SK-N-MC (cell line): ENCODE data around the gene TANC1.

Experiments
- DNase-seq: peaks from one replicate; pipeline ENCODE4 v3.0.0-alpha.2; 2011; ENCODE audit warnings: low read depth, low spot score
- H3K27ac ChIP-seq: fragments of 200-600 bp; sonication (generic); 2 replicates; pipeline ENCODE4 v1.5.1; 2016; ENCODE audit warnings: mixed run types
- H3K36me3 ChIP-seq: fragments of 200-600 bp; sonication (generic); 2 replicates; pipeline ENCODE4 v1.6.1; 2017; ENCODE audit warnings: antibody characterized with exemption, low read length, mixed read lengths; ENCODE audit not compliant: insufficient read depth
- H3K4me3 ChIP-seq: fragments of 200-600 bp; sonication (generic); 2 replicates; pipeline ENCODE4 v1.5.1; 2016
- H3K9ac ChIP-seq: fragments of 200-600 bp; sonication (generic); 2 replicates; pipeline ENCODE4 v1.8.0; 2017; ENCODE audit warnings: mixed run types, mixed read lengths; ENCODE audit not compliant: insufficient read length
- H3K9me3 ChIP-seq: fragments of 200-600 bp; sonication (generic); 2 replicates; pipeline ENCODE4 v1.6.1; 2017; ENCODE audit warnings: low read depth, mild to moderate bottlenecking, antibody characterized with exemption, low read length, moderate library complexity, mixed read lengths
- EZH2 ChIP-seq: fragments of 200-600 bp; sonication (generic); IDR thresholded peaks from one replicate; pipeline ENCODE4 v1.6.1; 2017; ENCODE audit warnings: antibody characterized with exemption
- FOXP2 ChIP-seq: optimal IDR thresholded peaks from 2 replicates; pipeline ENCODE3; 2011; ENCODE audit warnings: mild to moderate bottlenecking, moderate library complexity; ENCODE audit not compliant: insufficient read depth; ENCODE audit errors: extremely low read length, control extremely low read depth
- POLR2AphosphoS5 ChIP-seq: IDR thresholded peaks from 2 replicates; pipeline ENCODE4 v1.6.1; 2012; ENCODE audit warnings: mild to moderate bottlenecking, low read depth, low read length, borderline replicate concordance

TANC1 gene

DNA sequence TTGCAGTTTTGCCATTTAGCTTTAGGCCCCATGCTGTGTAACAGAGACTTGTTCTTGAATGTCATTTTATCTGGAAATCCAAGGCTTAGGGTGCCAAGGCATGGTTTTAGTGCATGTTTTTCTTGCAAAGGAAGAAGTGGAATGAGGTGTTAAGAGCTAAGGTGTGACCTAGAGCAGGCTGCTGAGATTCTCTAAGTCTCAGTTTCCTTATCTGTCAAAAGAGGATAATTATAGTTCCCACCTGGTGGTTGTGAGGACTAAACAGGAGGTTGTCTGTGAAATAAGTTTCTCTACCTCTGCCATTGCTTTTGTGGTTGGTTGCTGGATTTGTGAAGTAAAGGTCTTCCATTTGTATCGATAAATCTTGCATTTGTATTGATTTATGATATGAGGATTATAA, 82.0 kb downstream of the TANC1 start:
- TF ChIP-seq EZH2, result no peak
- TF ChIP-seq FOXP2, result no peak
- no peak for TF ChIP-seq POLR2AphosphoS5
- DNase-seq, result no peak
- Histone ChIP-seq H3K9me3 (no peaks in the 10 kb centered on the region), H3K4me3 (no peak overlapping the region), H3K27ac (no peak overlapping the region), H3K36me3 (no peaks in the 10 kb centered on the region), H3K9ac (no peak overlapping the region)

DNA sequence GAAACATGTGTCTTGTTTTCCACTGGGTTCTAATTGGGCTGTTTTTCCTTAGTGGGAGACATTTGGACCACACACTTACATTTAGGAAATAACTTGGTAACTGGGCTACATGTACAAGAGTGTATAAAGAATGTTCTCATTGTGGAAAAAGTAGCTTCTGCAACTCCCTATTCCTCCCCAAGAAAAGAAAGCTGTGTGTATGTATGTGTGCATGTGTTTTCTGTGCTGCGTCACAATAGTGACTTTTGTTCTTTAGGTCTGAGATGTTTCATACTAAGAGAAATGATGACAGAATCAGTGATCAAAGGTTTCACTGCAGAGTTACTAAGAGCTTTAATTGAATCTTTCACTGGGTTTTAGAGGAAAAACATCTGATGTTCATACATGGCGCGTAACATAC, 82.7 kb downstream of the TANC1 start:
- no peak overlapping the region for H3K4me3 ChIP-seq

DNA sequence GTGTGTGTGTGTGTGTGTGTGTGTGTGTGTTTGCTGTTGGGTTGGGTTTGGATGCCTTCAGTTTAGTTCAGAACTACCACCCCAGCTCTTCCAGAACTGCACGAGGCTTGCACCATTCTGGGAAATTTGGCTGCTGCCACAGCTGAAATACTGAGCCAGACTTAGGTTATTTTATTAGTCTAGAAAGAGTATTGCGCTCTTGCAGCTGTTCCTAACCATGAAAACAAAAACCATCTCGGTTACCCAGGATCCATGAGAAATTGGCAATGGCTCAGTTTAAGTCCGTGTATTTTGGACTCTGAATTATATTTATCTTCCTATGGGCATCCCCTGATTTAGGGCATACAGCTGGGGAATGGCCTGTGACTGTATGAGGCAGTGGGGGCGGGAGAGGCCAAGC, 83.2 kb downstream of the TANC1 start:
- Histone ChIP-seq H3K4me3 (no peak overlapping the region), H3K36me3 (no peaks in the 10 kb centered on the region), H3K27ac (no peak overlapping the region), H3K9ac (no peak overlapping the region), H3K9me3 (no peaks in the 10 kb centered on the region)
- DNase-seq, result no peak
- TF ChIP-seq EZH2 (no peak), POLR2AphosphoS5 (no peak), FOXP2 (no peak)

More for the DNA sequence above, 82.7 kb downstream of the TANC1 start:
- TF ChIP-seq FOXP2 (no peak), EZH2 (no peak)
- no peaks in the 10 kb centered on the region for H3K9me3 ChIP-seq
- H3K36me3 ChIP-seq, result no peaks in the 10 kb centered on the region
- DNase-seq, result no peak
- no peak overlapping the region for H3K27ac ChIP-seq
- H3K9ac ChIP-seq, result no peak overlapping the region

DNA sequence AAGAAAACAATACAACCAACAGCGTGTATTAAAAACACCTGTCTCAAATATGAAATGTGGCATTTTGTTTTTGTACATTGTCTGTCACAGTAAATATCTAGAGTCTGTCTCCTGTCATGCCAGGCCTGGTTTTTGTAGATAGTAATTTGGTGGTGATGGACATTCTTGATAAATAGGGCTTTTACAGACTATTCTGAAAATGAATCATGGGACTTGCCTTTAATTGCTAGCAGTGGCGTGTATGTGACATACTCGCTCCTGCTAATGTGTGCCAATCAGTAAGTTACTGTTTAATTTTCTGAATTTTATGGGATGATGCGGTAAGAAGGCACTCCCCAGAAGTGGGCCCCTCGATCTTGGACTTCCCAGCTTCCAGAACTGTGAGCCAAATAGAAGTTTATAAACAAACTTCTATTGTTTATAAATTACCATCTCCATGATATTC, 83.7 kb downstream of the TANC1 start:
- DNase-seq, result no peak
- Histone ChIP-seq H3K36me3 (no peaks in the 10 kb centered on the region), H3K9ac (no peak overlapping the region), H3K9me3 (no peaks in the 10 kb centered on the region), H3K4me3 (no peak overlapping the region), H3K27ac (no peak overlapping the region)
- TF ChIP-seq FOXP2, result no peak
- no peak for TF ChIP-seq POLR2AphosphoS5
- TF ChIP-seq EZH2, result no peak

DNA sequence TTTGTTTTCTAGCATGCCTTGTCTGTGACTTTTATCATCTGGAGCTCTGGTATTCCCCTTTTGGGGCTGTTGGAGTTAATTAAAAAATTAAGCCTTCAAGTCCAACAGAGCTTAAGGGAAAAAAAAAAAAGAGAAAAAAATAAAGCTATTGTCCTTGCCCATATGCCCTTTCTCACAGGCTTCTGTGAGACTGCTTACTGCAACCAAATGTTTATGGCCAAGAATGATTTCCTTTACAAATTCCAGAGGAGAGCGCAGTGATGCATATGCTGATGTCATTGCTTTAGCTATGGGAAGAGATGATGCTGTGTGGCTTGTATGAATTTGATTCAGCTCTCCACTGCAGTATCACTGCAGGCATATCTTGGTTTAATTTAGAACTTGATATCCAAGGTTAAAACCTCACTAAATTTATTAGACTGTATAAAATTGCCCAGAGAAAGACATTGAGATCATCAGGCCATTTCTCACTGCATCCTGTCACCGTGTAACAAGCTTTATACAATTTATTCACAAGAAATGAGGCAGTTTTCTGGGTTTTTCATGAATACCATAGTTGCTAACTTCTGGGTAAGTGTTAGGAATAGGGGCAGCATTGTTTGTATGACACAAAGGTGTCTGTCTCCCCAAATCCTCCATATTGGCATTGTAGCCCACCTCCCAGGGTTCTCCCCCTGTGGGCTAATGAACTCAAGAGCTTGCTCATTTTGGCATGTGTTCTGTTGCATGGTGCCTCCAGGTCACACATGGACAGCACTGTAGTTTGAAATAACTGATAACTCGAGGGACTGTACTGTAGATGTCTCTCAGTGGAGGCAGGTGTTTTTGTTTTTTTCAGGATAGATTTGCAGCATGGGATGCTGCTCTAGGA, 85.0 kb downstream of the TANC1 start:
- H3K4me3 ChIP-seq, result no peak overlapping the region
- H3K27ac ChIP-seq, result no peak overlapping the region
- TF ChIP-seq EZH2 (no peak), POLR2AphosphoS5 (no peak), FOXP2 (no peak)
- DNase-seq, result no peak
- no peaks in the 10 kb centered on the region for H3K36me3 ChIP-seq
- H3K9ac ChIP-seq, result no peak overlapping the region
- no peaks in the 10 kb centered on the region for H3K9me3 ChIP-seq

DNA sequence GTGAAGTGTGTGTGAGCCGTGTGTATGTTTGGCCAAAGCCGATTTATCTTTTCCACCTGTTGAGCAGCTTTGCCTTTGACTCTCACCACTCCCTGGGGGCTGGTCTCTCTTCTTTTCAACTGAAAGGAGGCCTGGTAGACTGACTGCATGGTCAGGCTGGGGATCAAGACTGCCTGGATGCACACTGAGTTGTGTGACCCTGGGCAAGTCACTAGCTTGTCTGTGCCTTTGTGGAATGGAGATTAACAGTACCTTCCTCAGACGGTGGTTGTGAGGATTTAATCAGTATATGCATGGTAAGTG, 85.5 kb downstream of the TANC1 start:
- Histone ChIP-seq H3K4me3 (no peak overlapping the region), H3K36me3 (no peaks in the 10 kb centered on the region), H3K9ac (no peak overlapping the region), H3K9me3 (no peaks in the 10 kb centered on the region), H3K27ac (no peak overlapping the region)
- no peak for DNase-seq
- no peak for TF ChIP-seq POLR2AphosphoS5
- no peak for TF ChIP-seq EZH2
- no peak for TF ChIP-seq FOXP2

DNA sequence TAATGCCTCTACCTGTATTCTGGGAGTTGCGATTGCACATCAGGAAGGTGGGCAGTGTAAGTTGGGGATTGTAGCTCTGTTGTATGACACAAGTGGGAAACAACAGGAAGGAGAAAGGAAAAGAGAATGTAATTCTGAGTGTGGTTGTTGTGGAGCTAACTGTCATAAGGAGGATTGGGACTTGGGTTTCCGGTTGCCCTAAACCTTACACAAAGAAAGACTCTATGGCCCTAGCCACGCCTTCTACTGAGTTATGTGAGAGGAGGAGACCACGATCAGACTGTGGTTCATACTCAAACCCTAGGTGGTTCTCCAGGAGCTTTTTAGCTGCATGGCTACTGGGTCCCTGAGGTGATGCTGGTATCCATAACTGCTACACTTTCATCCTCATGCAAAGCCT, 86.5 kb downstream of the TANC1 start:
- no peak for TF ChIP-seq EZH2
- TF ChIP-seq POLR2AphosphoS5, result no peak
- TF ChIP-seq FOXP2, result no peak
- H3K9ac ChIP-seq, result no peak overlapping the region
- H3K36me3 ChIP-seq, result no peaks in the 10 kb centered on the region
- DNase-seq, result no peak
- no peak overlapping the region for H3K4me3 ChIP-seq
- H3K27ac ChIP-seq, result no peak overlapping the region
- H3K9me3 ChIP-seq, result no peaks in the 10 kb centered on the region

DNA sequence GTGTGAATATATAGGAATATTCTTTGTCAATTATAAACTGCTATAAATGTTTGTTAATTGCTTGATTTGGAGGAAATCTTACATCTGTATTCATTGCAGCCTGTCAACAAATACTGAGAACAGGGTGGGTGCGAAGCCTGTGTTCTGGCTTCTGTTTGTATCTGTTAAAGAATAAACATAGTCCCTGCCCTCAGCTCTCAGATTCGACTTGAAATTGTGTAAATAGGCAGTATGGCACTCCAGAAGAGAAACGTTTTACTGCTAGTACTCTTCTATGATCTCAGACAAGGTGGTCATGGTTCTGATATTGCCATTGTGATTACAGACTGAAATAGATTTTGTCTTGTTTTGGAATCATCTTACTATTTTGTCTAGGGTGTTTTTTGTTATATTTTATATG, 92.1 kb downstream of the TANC1 start:
- no peak overlapping the region for H3K4me3 ChIP-seq
- no peaks in the 10 kb centered on the region for H3K36me3 ChIP-seq
- no peak for DNase-seq
- no peak overlapping the region for H3K27ac ChIP-seq
- no peaks in the 10 kb centered on the region for H3K9me3 ChIP-seq
- no peak overlapping the region for H3K9ac ChIP-seq
- TF ChIP-seq EZH2, result no peak
- TF ChIP-seq POLR2AphosphoS5, result no peak
- no peak for TF ChIP-seq FOXP2

DNA sequence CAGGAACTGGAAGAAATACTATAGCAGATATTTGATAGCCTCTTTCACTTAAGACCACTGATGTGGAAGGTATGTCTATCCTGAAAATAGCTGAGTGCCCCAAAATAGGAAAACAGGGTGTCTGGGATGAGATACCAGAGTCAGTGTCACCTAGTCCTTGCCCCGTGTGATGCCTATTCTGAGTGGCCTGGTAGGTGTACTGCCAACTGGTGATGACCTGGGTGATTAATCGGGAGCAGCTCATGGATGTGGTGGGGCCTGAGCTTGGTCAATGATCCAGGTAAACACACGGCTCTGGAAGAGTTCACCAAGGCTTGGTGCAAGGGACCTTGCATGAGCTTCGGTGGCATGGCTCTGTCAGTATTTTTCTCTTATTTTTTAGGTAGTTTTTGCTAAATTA, 95.2 kb downstream of the TANC1 start:
- Histone ChIP-seq H3K9me3 (no peaks in the 10 kb centered on the region), H3K27ac (no peak overlapping the region)

More for the DNA sequence above, 95.2 kb downstream of the TANC1 start:
- no peak for TF ChIP-seq POLR2AphosphoS5
- TF ChIP-seq FOXP2, result no peak
- no peak for TF ChIP-seq EZH2
- Histone ChIP-seq H3K36me3 (no peaks in the 10 kb centered on the region), H3K9ac (no peak overlapping the region), H3K4me3 (no peak overlapping the region)
- no peak for DNase-seq
